Smooth muscle cell (in vitro differentiated cells): ENCODE results near the gene KIF1B. TPM values are rescaled to one million over a fixed set of nuclear protein-coding genes. Genes with fewer than 3 reads are reported as not detected.

Experiments used
- DNase-seq: peaks from one replicate; lab custom pipeline; 2025; ENCODE audit not compliant: unreplicated experiment; lab: John Stamatoyannopoulos, UW
- H2AFZ ChIP-seq: fragments of 200-600 bp; sonication (generic); 2 replicates; pipeline ENCODE4 v1.6.0; 2016; ENCODE audit warnings: antibody characterized with exemption, low read depth, mild to moderate bottlenecking
- H3F3A ChIP-seq: fragments of 200-600 bp; sonication (generic); 2 replicates; pipeline ENCODE4 v1.6.0; 2017; ENCODE audit warnings: antibody characterized with exemption, low read depth
- H3K27ac ChIP-seq: fragments of 200-600 bp; sonication (generic); 2 replicates; pipeline ENCODE4 v1.5.1; 2016; ENCODE audit warnings: low read depth, mild to moderate bottlenecking
- H3K27me3 ChIP-seq: fragments of 200-600 bp; sonication (generic); 2 replicates; pipeline ENCODE4 v1.6.1; 2016; ENCODE audit warnings: low read depth, mild to moderate bottlenecking
- H3K36me3 ChIP-seq: fragments of 200-600 bp; sonication (generic); 2 replicates; pipeline ENCODE4 v1.5.1; 2016; ENCODE audit warnings: low read depth
- H3K4me1 ChIP-seq: fragments of 200-600 bp; sonication (generic); 2 replicates; pipeline ENCODE4 v1.5.1; 2016; ENCODE audit warnings: low read depth
- H3K4me2 ChIP-seq: fragments of 200-600 bp; sonication (generic); 2 replicates; pipeline ENCODE4 v1.6.0; 2016; ENCODE audit warnings: mild to moderate bottlenecking
- H3K4me3 ChIP-seq: fragments of 200-600 bp; sonication (generic); 2 replicates; pipeline ENCODE4 v1.5.1; 2016; ENCODE audit warnings: mild to moderate bottlenecking
- H3K79me2 ChIP-seq: fragments of 200-600 bp; sonication (generic); 2 replicates; pipeline ENCODE4 v1.6.0; 2016; ENCODE audit warnings: low read depth, mild to moderate bottlenecking
- H3K9ac ChIP-seq: fragments of 200-600 bp; sonication (generic); 2 replicates; pipeline ENCODE4 v1.6.0; 2016; ENCODE audit warnings: low read depth
- H3K9me3 ChIP-seq: fragments of 200-600 bp; sonication (generic); replicated peaks from 2 replicates; pipeline ENCODE4 v1.5.1; 2016; ENCODE audit warnings: low read depth
- H4K20me1 ChIP-seq: fragments of 200-600 bp; sonication (generic); 2 replicates; pipeline ENCODE4 v1.6.0; 2016; ENCODE audit warnings: low read depth
- WGBS: methylation state at CpG from one replicate; pipeline ENCODE4 v1.1.7; 2016; ENCODE audit warnings: low lambda C conversion rate; 5-methylcytosine and 5-hydroxymethylcytosine counted together
- polyA plus RNA-seq: library from polyadenylated mRNA; unstranded; fragments of >200 nt; fragmentation: Nextera tagmentation; extraction: Ambion mirVana; gene quantifications from 2 replicates; pipeline ENCODE4 v1.2.1, GENCODE V29; 2016
- total RNA-seq: library from RNA; depleted of rRNA; stranded (reverse); fragments of >200 nt; gene quantifications from 2 replicates; pipeline ENCODE4 v1.2.3, GENCODE V29; 2014
- TF ChIP-seq, protein P1 (sequence below): fragments of 200-600 bp; sonication (generic); IDR thresholded peaks from 2 replicates; pipeline ENCODE4 v1.5.1; 2017; ENCODE audit warnings: borderline replicate concordance, mild to moderate bottlenecking, antibody characterized with exemption; ENCODE audit not compliant: insufficient read depth, poor library complexity, severe bottlenecking

Gene KIF1B
- total and polyA plus RNA-seq, 2 experiments from 2014 or later: 9.1 to 29.6 TPM

DNA sequence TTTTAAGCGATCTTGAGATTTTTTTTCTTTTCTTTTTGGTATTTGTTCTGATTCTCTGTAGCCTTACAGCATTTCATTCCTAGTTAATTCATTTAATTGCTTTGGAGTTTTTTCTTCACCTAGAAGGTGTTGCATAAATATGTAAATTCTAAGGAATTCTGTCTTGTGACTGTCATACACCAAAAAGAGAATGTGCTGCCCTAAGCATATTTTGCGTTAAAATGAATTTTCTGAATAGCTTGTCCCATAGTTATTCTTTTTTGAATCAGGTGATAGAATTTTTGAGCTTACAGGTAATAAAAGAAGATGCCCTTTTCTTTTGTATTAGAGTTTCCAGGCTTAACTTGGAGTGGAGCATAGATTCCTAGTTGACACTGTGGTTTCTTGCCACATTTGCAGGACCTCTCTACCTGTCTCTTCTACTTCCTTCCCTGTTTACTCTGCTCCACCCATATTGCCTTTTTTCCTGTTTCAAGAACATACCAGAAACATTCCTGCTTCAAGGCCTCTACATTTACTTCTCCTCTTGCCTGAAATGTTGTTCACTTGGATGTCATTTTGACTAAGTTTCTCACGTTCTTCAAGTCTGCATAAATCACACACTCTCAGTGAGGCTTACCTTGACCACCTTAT is 53.2 kb downstream of the KIF1B start:
- Histone ChIP-seq H3K4me1 (no peaks in the 10 kb centered on the region), H3K4me2 (no peak overlapping the region), H3F3A (no peaks in the 10 kb centered on the region), H3K4me3 (no peak overlapping the region), H3K9me3 (no peaks in the 10 kb centered on the region), H3K9ac (no peak overlapping the region), H4K20me1 (peaks cover 26% of the 10 kb centered on the region), H3K27ac (no peak overlapping the region), H3K79me2 (no peaks in the 10 kb centered on the region), H2AFZ (no peak overlapping the region), H3K36me3 (peaks cover 4% of the 10 kb centered on the region), H3K27me3 (no peaks in the 10 kb centered on the region)
- no peak for DNase-seq
- TF ChIP-seq, protein P1, sequence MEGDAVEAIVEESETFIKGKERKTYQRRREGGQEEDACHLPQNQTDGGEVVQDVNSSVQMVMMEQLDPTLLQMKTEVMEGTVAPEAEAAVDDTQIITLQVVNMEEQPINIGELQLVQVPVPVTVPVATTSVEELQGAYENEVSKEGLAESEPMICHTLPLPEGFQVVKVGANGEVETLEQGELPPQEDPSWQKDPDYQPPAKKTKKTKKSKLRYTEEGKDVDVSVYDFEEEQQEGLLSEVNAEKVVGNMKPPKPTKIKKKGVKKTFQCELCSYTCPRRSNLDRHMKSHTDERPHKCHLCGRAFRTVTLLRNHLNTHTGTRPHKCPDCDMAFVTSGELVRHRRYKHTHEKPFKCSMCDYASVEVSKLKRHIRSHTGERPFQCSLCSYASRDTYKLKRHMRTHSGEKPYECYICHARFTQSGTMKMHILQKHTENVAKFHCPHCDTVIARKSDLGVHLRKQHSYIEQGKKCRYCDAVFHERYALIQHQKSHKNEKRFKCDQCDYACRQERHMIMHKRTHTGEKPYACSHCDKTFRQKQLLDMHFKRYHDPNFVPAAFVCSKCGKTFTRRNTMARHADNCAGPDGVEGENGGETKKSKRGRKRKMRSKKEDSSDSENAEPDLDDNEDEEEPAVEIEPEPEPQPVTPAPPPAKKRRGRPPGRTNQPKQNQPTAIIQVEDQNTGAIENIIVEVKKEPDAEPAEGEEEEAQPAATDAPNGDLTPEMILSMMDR: no peak
- 94% methylated on average over 3 of the region's 3 CpGs for WGBS

DNA sequence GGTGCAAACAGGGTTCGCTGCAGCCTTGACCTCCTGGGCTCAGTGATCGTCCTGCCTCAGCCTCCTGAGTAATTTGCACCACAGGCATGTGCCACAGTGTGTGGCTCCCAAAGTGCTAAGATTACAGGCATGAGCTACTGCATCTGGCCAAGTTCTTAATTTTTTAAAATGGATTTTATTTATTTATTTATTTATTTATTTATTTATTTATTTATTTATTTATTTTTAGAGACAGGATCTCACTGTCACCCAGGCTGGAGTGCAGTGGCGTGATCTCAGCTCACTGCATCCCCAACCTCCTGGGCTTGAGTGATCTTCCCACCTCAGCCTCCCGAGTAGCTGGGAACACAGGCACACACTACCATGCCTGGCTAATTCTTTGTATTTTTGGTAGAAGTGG is 54.7 kb downstream of the KIF1B start:
- Histone ChIP-seq H3K4me2 (no peak overlapping the region), H3K9ac (no peak overlapping the region), H3K27ac (no peak overlapping the region), H3K27me3 (no peaks in the 10 kb centered on the region), H3K36me3 (peaks cover 4% of the 10 kb centered on the region), H3F3A (no peaks in the 10 kb centered on the region), H3K4me3 (no peak overlapping the region), H4K20me1 (peaks cover 20% of the 10 kb centered on the region), H3K9me3 (no peaks in the 10 kb centered on the region), H3K79me2 (no peaks in the 10 kb centered on the region), H2AFZ (no peak overlapping the region), H3K4me1 (no peaks in the 10 kb centered on the region)
- DNase-seq: no peak
- TF ChIP-seq, protein P1: no peak
- WGBS: 97% methylated on average over 4 of the region's 4 CpGs

DNA sequence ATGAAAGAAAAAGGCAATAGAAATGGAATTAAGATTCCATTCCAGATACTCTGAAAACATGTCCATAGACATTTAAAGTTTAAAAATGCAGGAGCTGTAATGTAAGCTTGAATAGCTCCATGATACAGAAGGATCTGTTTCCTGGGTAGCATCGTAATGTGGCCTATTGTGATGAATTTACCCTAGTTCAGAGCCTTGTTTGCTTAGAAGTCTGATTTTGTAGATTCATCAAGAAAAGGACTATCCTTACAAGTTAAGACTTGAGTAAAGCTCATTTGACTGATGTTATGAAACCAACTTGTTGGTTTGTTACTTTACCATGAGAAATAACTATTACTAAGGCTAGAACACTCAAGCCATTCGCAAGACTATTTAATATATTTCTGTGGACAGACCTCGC is 55.5 kb downstream of the KIF1B start:
- H3K9me3 ChIP-seq: no peaks in the 10 kb centered on the region
- H3F3A ChIP-seq: no peaks in the 10 kb centered on the region
- DNase-seq: no peak
- H3K36me3 ChIP-seq: peaks cover 4% of the 10 kb centered on the region
- no peak overlapping the region for H3K4me2 ChIP-seq
- H3K4me3 ChIP-seq: no peak overlapping the region
- H3K27ac ChIP-seq: no peak overlapping the region
- TF ChIP-seq, protein P1: no peak
- no peaks in the 10 kb centered on the region for H3K79me2 ChIP-seq
- WGBS: 96% methylated on average over 3 of the region's 3 CpGs
- H4K20me1 ChIP-seq: peaks cover 22% of the 10 kb centered on the region
- no peak overlapping the region for H2AFZ ChIP-seq
- H3K9ac ChIP-seq: no peak overlapping the region
- no peaks in the 10 kb centered on the region for H3K27me3 ChIP-seq
- no peaks in the 10 kb centered on the region for H3K4me1 ChIP-seq

DNA sequence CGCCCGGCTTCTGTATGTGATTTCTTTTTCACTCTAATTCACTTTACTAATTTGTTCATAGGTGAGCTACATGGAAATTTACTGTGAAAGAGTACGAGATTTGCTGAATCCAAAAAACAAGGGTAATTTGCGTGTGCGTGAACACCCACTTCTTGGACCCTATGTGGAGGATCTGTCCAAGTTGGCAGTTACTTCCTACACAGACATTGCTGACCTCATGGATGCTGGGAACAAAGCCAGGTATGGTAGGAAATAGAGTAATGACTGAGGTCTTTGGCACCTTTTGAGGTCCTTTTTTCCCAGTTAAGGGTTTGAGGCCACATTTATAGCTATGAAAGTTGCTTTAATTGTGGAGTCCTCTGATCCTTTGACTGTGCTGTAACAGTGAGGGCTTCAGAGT is 56.9 kb downstream of the KIF1B start:
- H3K4me1 ChIP-seq: no peaks in the 10 kb centered on the region
- no peak overlapping the region for H3K4me3 ChIP-seq
- no peak overlapping the region for H3K4me2 ChIP-seq
- peaks cover 14% of the 10 kb centered on the region for H4K20me1 ChIP-seq
- H3K9me3 ChIP-seq: no peaks in the 10 kb centered on the region
- DNase-seq: no peak
- no peak overlapping the region for H3K27ac ChIP-seq
- H3K79me2 ChIP-seq: peaks cover 2% of the 10 kb centered on the region
- H3K9ac ChIP-seq: no peak overlapping the region
- H3F3A ChIP-seq: no peaks in the 10 kb centered on the region
- H3K36me3 ChIP-seq: peaks cover 6% of the 10 kb centered on the region
- TF ChIP-seq, protein P1: no peak
- no peak overlapping the region for H2AFZ ChIP-seq
- H3K27me3 ChIP-seq: no peaks in the 10 kb centered on the region
- WGBS: 97% methylated on average over 5 of the region's 5 CpGs
